Measurements from ENCODE around the gene CYP8B1. TPM values are rescaled to one million over a fixed set of nuclear protein-coding genes. Genes with fewer than 3 reads are reported as not detected.
A peak's percentile ranks its signal among the peaks of the same experiment; 100 is the strongest.
"Not testable (repeated sequence)": the region's sequence is repeated elsewhere in the genome, so short reads cannot be mapped to it uniquely, and the experiment has no call there.

Gene CYP8B1
- total RNA-seq, 1 experiment from 2014 or later: not detected

DNA sequence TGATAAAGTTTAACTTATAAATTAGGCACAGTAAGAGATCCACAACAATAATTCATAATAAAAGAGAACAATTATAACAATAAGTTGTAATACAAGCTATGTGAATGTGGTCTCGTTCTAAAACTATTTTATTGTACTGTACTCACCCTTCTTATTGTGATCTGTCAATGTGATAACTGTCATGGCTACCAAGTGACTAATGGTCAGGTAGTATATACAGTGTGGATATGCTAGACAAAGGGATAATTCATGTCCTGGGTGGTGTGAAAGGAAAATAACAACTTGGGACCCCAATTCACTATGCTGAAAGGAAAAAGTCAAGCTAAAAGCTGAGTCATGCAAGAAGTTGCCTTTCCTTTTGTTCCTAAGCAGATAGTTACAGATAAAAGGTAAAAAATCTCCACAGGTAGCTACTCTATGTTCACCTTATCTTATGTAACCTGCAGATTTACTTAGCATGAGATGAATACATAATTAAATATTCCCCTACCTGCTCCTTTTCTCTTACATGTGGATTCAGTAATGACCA is 10.7 kb upstream of the CYP8B1 start:
- DNase-seq (ENCODE audit: low read depth): no peak

DNA sequence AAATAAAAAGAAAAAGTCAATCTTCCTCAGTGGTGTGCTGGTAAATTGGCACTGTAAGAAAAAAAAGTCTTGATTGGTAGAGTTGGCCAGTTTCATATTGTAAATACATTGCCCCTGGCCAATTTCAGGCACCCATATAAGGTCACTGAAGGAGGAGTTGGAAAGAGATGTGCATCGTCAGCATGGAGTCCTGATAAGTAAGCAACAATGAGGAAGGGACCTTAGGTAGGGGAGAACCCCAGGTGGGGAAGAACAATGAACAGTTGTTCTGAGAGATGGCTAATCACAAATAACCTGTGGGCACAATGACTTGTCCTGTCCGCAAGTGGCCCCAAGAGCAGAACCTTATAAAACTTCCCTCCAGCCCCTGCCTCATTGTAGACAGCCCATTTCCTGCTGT is 8.6 kb upstream of the CYP8B1 start:
- DNase-seq (ENCODE audit: low read depth): no peak

DNA sequence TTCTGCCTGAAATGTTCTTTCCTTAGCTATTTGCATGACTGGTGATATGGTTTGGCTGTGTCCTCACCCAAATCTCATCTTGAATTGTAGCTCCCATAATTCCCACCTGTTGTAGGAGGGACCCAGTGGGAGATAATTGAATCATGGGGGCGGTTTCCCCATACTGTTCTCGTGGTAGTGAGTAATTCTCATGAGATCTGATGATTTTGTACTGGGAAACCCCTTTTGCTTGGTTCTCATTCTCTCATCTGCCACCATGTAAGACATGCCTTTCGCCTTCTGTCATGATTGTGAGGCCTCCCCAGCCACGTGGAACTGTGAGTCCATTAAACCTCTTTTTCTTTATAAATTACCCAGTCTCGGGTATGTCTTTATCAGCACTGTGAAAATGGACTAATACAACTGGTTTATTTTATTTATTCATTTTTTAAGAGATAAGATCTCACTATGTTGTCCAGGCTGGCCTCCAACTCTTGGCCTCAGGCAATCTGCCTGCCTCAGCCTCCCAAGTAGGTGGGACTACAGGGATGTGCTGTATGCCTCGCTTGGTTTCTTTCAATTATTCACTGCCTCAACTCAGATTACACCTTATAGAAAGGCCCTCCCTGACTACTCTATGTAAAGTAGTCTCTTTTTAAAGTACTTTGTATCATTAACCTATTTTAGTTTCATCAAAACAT is 7.7 kb upstream of the CYP8B1 start:
- not testable (repeated sequence) for DNase-seq (ENCODE audit: low read depth)

DNA sequence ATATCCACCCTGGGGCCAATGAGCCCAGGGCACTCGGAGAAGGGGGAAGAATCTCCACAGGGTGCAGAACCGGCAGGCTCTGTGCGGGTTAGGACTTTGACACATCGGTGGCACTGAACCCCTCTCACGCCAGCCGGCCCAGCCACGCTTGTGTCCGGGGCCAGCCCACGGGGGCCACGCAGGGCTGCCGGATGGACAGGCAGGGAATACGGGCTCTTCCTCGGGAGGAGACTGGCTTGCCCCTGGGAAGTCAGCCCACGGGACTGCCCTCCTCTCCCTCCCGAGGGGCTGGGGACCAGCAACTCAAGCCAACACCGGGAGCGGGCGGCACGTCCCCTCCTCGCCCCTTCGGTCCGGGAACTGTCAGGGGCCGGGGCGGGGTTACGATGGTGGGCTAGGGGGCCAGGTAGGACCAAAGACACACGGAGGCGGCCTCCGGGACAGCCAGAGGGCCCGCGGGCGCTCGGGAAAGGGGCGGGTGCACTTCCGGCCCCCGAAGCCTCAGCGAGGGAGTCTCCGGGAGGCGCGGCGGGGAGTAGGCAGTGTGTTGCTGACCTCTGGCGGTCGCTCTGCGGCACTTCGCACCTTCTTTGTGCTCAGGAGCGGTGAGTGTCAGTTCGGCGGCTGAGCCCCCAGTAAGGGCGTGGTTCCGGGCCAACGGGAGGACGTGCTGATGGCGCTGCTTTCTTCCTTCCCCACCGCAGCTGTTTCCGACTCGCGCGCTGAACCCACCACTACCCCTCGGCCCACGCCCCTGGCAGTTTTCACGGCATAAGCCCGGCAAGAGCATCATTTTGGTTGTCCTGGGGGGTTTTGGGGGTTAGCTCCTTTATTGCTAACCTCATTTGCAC is 5.1 kb upstream of the CYP8B1 start:
- peak; percentile 82 for DNase-seq (ENCODE audit: low read depth)

DNA sequence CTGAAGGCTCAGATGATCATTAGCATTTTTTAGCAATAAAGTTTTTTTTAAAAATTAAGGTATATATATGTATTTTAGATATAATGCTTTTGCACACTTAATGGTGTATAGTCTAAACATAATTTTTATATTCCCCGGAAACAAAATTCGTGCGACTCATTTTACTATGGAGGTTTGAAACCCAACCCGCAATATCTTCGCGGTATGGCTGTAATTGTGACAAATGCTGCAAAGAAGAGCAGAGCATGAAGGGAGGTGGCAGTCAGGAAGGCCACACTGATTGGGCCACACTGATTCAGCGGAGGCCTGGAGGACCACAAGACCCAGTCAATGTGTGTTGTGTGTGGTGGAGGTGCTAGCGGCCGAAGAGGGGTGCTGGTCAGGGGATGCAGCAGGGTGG is 4.5 kb upstream of the CYP8B1 start:
- DNase-seq (ENCODE audit: low read depth): no peak

DNA sequence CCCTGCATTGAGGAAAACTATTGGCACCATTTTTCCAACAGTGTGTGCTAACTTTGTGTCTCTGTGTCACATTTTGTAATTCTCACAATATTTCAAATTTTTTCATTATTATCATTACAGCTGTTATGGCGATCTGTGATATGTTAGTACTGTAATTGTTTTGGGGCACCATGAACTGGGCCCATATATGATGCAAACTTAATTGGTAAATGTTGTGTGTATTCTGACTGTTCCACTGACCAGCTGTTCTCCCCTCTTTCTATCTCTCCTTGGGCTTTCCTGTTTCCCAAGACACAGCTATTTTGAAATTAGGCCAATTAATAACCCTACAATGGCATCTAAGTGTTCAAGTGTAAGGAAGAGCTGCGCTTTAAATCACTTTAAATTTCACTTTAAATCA is 2.2 kb upstream of the CYP8B1 start:
- no peak for DNase-seq (ENCODE audit: low read depth)

DNA sequence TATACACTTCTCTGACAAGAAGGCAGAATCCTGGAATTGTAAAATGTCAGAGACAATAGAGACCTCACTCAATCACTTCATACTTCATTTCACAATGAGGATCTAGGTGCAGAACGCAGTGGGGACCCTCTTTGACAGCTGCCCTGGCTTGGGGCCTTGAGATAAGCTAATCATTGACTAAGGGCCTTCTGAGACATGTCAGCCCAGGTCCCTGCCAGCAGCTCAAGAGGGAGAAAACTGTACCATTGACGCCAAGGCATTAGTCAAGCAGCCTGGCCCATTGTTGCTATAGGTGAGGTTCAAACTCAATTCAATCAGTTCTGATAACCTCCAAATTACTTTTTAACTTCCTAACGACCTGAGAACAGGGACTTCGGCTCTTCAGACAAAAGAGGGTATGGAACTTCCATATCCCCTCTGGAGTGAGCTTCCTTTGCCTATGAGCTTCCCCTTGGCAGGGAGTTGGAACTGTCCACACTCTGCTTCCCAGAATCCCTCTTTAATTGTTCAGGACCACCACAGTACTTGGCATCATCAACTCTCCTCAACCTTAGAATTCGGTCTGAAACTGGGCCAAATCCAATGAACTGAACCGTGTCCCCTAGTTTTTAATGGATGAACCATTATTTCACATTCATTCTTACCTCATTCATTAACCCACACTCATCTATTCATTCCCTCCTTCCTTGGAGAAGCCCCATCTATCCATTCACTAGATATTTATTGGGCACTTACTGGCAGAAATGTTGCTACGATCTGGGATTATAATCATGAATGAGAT is 1.5 kb upstream of the CYP8B1 start:
- DNase-seq (ENCODE audit: low read depth): no peak

DNA sequence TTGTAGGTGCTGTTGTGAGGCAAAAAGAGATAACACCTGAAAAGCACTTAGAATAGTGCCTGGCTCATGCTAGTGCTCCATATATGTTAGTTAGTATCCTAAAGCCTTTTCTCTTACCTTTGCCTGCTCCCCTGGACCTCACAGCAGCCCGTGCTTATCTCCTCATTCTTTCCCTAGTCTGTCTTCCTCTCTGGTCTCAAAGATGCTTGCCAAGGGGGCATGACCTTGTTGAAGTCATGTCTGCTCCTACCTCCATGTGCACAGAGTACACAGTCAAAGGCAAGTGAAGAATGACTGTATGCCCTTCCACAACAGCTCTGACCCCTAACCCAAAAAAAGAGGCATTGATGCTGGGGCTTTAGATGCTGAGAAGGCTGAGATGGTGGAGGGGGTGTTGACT is 722 bp upstream of the CYP8B1 start:
- no peak for DNase-seq (ENCODE audit: low read depth)

DNA sequence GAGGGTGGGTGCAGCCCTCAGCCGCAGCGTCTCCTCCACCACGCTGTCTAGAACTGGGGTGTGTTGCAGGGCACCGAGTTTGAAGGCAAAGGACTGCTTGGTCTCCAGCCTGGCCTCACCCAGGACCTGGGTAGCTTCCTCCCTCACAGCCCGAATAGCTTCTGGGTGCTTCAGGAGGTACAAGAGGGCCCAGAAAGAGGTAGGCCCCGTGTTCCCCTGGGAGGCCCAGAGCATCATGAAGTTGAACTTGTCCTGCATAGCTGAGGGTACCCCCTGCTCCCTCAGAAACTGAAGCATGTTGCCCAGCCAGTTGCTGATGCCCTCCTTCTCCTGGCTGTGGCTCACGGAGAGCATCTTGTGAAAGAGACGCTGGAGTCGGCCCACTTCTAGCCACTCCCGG is 930 bp downstream of the CYP8B1 start:
- DNase-seq (ENCODE audit: low read depth): no peak

DNA sequence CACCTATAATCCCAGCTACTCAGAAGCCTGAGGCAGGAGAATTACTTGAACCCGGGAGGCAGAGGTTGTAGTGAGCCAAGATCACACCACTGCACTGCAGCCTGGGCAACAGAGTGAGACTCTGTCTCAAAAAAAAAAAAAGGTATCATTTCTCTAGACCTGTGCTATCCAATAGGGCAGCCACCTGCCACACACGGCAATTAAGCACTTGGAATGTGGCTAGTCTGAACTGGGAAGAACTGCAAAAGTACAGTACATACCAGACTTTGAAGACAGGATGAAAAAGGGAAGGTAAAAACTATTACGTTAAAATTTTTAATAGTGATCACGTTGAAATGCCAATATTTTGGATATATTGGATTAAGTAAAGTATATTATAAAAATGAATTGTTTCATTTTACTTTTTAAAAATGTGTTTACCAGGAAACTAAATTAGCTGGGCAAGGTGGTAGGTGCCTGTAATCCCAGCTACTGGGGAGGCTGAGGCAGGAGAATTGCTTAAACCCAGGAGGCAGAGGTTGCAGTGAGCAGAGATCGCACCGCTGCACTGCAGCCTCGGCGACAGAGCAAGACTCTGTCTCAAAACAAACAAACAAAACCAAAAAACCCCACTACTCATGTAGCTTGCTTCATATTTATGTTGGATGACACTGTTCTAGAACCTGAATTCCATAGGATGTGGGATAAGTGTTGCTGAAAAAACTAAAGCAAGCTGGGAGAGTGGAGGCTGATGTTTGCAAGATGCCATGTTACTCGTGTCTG is 2.3 kb downstream of the CYP8B1 start:
- no peak for DNase-seq (ENCODE audit: low read depth)

DNA sequence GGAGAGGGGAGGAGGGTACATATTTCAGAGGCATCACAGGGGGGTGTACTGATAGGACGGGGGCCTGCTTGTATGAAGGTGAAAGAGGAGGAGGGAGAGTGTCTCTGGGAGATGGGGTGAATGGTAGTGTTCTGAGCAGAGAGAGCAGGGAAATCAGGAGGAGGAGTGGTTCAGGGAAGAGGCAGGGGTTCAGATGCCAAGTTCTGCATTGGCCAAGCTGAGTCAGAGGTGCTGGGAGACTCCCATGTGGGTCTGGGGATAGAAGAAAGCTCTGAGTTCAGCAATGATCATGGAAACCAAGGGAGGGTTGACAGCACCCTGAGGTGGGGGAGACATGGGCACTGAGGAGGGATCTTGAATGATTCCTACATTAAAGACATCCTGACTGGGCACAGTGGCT is 3.0 kb downstream of the CYP8B1 start:
- DNase-seq (ENCODE audit: low read depth): no peak

DNA sequence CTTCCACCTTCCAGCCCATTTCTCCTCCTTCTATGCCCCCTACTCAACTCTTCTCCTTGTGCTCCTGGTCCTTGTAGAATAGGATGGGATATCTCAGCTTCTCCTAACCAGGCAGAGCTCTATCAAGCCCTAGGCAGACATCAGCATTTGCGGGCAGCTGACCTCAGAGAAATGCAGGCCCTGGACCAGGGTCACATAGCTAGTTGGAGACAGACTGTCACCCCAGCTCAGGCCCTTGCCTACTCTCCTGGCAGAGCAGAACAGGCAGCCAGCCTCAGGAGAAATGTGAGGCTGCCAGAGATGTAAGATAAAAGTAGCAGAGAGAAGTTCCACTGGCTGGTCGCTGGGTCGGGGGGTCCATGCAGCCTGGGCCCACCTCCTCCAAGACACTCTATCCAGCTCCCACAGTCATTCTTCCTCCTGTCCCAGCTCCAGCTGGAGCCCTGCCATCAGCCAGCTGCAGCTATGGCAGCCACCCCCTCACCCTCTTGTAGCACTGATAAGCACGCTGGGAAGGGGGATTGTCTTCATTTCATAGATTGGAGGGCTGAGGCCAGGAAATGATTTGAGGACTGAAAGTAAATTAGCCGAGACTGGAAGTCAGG is 4.0 kb downstream of the CYP8B1 start:
- no peak for DNase-seq (ENCODE audit: low read depth)

DNA sequence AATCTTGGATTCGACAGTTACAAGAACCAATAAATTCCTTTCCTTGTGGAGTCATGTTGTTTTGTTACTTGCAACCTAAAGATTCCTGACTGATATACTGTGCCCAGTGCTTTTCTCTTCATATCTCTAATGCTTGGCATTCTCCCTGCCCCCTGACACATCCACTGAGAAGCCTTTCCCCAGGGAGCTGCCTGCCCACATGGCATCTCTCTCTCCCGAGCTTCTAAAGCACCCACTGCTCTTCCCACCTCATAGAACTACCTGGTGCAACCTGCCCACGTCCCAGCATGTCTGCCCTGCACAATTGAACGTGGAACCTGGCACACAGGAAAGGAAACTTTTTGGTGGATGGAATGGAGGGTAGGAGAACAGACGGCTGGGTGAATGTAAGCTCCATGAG is 6.8 kb downstream of the CYP8B1 start:
- DNase-seq (ENCODE audit: low read depth): no peak

DNA sequence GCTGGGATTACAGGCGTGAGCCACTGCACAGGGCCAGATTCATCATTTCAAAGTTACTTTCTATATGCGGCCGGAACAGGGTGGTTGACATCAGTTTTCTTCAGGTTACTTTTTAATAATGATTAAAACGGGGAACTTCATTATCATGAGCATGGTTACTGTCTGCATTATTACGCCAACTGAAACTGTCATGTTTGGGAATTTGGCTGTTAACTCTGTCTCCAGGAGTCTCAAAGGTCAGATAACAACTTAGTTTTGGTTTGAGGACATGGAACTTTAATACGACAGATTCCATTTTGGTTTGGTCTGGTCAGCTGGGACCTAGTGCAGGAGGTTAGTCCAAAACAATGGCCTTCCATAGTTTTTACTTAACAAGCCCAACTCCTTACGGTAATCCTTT is 8.5 kb downstream of the CYP8B1 start:
- no peak for DNase-seq (ENCODE audit: low read depth)

DNA sequence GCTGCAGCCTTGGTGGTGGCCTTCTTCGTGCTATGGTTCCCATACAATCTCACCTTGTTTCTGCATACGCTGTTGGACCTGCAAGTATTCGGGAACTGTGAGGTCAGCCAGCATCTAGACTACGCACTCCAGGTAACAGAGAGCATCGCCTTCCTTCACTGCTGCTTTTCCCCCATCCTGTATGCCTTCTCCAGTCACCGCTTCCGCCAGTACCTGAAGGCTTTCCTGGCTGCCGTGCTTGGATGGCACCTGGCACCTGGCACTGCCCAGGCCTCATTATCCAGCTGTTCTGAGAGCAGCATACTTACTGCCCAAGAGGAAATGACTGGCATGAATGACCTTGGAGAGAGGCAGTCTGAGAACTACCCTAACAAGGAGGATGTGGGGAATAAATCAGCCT is 10.4 kb downstream of the CYP8B1 start:
- DNase-seq (ENCODE audit: low read depth): no peak

DNA sequence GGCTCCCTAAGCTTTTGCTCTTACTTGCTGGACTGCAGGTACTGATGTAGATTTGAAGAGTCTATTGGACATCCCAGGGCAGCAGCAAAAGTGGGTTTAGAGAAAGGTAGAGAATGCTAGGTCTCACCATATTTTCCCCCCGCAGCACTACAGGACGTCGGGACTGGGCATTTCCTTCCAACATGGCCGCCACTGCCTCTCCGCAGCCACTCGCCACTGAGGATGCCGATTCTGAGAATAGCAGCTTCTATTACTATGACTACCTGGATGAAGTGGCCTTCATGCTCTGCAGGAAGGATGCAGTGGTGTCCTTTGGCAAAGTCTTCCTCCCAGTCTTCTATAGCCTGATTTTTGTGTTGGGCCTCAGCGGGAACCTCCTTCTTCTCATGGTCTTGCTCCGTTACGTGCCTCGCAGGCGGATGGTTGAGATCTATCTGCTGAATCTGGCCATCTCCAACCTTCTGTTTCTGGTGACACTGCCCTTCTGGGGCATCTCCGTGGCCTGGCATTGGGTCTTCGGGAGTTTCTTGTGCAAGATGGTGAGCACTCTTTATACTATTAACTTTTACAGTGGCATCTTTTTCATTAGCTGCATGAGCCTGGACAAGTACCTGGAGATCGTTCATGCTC is 11.2 kb downstream of the CYP8B1 start:
- DNase-seq (ENCODE audit: low read depth): no peak

DNA sequence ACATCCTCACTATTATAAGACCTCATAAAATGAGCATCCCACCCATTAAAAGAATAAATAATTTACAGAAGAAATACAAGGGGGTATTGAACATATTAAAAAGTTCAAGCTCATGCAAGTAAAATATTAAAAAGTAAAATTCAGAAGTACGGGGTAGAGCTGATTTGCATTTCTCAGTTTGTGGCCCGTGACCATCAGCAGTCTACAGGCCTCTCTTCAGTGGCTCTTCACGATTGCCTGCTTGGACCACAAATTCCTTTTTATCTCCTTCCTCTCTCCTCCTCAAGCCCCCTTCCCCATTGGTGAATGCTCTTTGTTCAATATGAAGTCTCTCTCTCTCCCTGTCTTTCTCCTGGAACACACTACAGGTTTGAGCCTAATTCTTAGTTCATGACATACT is 19.1 kb downstream of the CYP8B1 start:
- DNase-seq (ENCODE audit: low read depth): no peak

DNA sequence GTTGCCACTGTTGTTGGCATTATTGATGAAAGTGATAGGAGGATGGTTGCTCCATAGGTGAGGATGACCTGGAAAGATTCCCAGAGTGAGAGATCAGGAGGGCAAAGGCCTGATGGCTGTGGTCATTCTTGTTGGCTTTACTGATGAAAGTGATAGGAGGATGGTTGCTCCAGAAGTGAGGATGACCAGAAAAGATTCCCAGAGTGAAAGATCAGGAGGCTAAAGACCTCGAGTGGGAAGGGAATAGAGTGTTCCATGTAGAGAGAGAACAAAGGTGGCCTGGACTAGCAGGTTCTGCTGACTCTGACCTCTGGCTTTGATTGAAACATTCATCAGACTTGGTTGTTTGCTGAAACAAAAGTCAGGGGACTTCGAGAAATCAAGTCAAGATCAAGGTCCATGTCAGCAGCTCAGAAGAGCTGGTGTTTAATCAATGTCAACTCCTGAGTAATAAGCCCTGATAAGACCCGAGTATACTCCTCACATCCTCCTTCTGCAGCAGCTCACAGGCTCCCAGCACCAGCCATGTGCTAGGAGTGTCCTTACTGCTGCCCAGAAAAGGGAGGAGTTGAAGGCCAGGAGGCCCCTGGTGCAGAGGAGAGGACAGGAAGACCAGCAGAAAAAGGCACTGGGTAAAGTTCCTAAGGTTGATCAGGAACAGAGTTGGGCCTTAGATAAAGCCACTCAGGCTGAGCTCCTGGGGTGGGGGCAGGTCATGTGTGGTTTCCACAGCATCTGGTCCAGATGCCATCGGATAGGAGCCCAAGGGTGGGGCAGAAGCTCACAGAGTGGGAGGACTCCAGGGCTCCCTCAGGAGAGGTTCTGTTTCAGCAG is 19.9 kb downstream of the CYP8B1 start:
- DNase-seq (ENCODE audit: low read depth): no peak

DNA sequence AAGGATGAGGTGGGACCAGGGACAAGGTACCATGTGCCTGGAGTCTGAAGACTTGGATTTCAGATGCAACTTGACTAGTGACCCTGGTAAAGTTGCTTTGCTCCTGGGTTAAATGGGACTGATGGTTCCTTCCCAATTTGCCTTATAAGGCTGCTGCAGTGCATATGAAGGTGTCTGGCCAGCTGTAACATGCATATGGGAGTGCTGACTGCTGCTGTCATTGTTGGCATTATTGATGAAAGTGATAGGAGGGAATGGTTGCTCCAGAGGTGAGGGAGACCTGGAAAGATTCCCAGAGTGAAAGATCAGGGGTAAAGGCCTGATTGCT is 20.5 kb downstream of the CYP8B1 start:
- no peak for DNase-seq (ENCODE audit: low read depth)

DNA sequence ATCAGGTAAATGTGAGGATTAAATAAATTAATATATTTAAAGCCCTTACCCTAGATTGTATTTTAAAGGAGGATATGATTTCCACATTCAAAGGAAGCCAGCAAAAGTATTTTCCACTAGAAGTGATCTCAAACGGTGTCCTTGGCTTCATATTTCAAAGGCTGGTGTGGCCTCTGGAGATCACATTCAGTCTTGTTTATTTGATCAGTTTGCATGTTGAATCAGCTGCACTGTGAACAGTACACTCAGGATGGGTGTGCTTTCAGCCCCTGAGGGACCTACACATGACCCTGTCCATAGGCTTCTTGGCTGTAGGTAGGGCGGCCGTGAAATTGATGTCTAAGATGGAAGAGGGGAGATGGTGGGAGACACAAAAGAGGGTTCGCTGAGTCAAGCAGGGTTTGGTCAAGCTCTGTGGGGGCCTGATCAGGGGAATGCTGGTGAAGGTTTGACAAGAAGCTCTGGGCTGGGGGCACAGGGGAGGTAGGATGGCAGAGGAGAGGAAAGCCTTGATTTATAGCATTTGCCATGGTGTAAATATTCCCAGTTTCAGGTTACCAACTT is 21.9 kb downstream of the CYP8B1 start:
- DNase-seq (ENCODE audit: low read depth): no peak
